Bronchial epithelial cell (primary cell): Measurements from ENCODE around the gene C17orf50. TPM values are rescaled to one million over a fixed set of nuclear protein-coding genes. Genes with fewer than 3 reads are reported as not detected.
A peak's percentile ranks its signal among the peaks of the same experiment; 100 is the strongest.

Experiments used
- DNase-seq: peaks from one replicate; pipeline ENCODE4 v3.0.0-alpha.2; 2010; ENCODE audit warnings: low read depth
- FAIRE-seq: peaks from 2 replicates; lab custom pipeline; 2011; peaks lifted over from hg19 to GRCh38; lab: Jason Lieb, UNC
- H3K27me3 ChIP-seq: 2 replicates; pipeline ENCODE4 v1.5.1; 2011; ENCODE audit warnings: low read length; ENCODE audit not compliant: control insufficient read depth, insufficient read depth
- H3K36me3 ChIP-seq: 2 replicates; pipeline ENCODE4 v1.5.1; 2011; ENCODE audit warnings: low read length; ENCODE audit not compliant: control insufficient read depth, insufficient read depth
- H3K4me3 ChIP-seq: 2 replicates; pipeline ENCODE4 v1.5.1; 2011; ENCODE audit warnings: mild to moderate bottlenecking, low read depth, low read length, control low read depth
- CTCF ChIP-seq: IDR thresholded peaks from 2 replicates; pipeline ENCODE4 v1.5.1; 2011; ENCODE audit warnings: mild to moderate bottlenecking, moderate library complexity, low read length, control low read depth, inconsistent platforms; ENCODE audit not compliant: insufficient read depth, severe bottlenecking
- total RNA-seq: library from RNA; depleted of rRNA; stranded (reverse); fragments of >200 nt; gene quantifications from 2 replicates; pipeline ENCODE4 v1.2.1, GENCODE V29; 2014

Gene C17orf50
- total RNA-seq, 1 donor from 2014 or later: not detected

DNA sequence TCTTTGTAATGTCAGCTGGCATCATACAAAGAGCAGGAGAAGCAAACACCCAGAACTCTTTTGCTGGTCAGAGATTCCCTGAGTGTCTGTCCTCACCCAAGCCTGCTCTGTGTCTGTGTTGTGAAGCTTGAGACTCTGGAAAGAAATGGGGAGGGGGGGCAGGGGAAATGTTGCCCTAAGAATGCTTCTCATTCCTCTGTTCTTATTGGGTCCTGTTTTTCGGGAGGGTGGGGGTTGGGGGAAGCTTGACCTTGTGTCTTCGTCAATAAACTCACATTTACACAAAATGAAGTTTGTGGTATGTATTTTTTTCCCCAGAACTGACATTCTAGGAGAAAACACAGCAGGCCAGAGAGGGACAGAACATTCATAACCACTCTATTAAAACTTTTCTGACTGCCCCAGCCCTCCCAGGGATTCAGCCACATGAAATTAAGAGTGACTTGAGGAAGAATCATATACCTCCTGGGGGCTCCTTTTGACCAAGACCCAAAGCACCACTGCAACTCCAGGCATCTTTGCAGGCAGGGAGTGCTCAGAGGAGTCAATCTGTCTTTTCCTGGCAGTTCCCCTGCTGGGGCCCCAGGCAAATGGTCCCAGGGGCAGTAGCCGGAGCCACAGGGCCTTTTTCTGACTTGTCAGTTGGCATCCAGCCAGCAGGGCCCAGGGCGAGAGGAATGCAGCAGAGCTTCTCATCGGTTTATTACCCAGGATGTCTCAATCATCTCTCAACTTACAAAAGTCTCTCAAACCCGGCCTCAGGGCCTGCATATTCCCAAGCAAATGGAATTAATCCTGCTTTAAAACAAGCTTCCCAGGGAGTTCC, 34.3 kb upstream of the C17orf50 start:
- peaks cover 4% of the 10 kb centered on the region for H3K36me3 ChIP-seq
- FAIRE-seq (no peak), DNase-seq (peak; percentile 41)
- H3K27me3 ChIP-seq: no peaks in the 10 kb centered on the region
- no peak overlapping the region for H3K4me3 ChIP-seq
- no peak for TF ChIP-seq CTCF

DNA sequence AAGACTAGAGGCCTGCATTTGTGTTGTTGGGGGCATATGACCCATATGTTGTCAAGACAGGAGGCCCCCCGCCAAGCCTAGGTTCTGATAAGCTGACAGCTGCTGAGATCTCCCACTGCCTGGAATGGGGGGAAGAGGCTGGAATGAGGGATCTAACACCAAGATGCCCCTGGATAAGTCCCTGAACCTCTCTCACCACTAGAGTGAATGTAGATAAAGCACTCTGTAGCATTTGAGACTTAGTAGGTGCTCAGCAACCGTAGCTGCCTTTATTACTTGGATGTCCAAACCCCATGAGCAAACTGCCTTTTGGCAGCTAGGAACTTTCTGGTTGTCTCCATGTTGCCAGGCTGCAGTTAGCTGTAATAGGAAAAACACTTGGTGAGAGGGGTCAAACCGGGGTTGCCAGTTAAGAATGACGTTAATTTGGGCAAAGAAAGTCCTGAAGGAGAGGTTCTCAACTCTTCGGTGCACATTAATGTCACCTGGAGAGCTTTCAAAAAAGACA, 33.7 kb upstream of the C17orf50 start:
- no peak overlapping the region for H3K4me3 ChIP-seq
- FAIRE-seq (no peak), DNase-seq (no peak)
- H3K36me3 ChIP-seq: peaks cover 4% of the 10 kb centered on the region
- no peaks in the 10 kb centered on the region for H3K27me3 ChIP-seq
- TF ChIP-seq CTCF: no peak

DNA sequence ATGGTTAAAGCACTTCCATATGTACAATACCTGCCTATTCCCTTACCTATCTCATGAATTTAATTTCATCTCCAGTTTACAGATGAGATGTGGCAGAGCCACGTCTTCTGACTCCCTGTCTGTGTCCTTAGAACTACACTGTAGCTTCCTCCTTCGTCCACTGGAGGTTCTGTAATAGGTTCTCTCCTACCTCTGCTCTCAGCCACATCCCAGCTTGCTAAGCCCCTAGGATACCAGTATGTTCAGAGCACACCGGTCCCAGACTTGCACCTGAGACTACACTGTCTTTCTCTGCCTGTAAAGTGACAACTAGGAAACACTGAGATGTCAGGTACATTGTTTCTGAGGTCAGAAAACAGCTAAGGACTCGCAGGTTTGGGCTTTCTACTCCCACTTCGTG, 33.1 kb upstream of the C17orf50 start:
- DNase-seq (no peak), FAIRE-seq (no peak)
- Histone ChIP-seq H3K4me3 (no peak overlapping the region), H3K27me3 (peaks cover 1% of the 10 kb centered on the region), H3K36me3 (peaks cover 4% of the 10 kb centered on the region)
- TF ChIP-seq CTCF: no peak

GRCh38 chr17:35728551-35728950, 32.1 kb upstream of the C17orf50 start:
- Histone ChIP-seq H3K27me3 (peaks cover 3% of the 10 kb centered on the region), H3K36me3 (peaks cover 3% of the 10 kb centered on the region), H3K4me3 (no peak overlapping the region)
- DNase-seq (no peak), FAIRE-seq (no peak)
- TF ChIP-seq CTCF: no peak

DNA sequence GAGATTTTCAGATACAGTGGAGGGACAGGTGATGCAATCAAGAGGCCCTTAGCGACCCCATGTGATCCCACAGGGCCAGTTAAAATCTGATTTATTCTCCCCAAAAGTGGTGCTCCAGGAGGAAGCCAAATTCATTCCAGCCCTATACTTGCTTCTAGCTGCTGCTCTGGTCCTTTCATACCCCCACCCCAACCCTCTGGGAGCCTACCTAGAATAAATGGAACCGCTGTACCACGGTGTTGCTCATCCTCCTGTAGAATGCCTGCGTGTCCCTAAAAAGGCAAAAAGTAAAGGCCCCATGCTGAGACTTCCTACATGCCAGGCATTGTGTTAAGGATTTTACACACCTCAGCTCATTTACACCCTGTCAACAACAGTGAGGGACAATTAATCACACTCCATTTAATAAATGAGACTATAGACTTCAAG, 31.3 kb upstream of the C17orf50 start:
- peaks cover 1% of the 10 kb centered on the region for H3K36me3 ChIP-seq
- TF ChIP-seq CTCF: no peak
- H3K27me3 ChIP-seq: peaks cover 3% of the 10 kb centered on the region
- H3K4me3 ChIP-seq: no peak overlapping the region
- no peak for DNase-seq
- no peak for FAIRE-seq
